ENCODE measurements around the gene LRRC38.

DNA sequence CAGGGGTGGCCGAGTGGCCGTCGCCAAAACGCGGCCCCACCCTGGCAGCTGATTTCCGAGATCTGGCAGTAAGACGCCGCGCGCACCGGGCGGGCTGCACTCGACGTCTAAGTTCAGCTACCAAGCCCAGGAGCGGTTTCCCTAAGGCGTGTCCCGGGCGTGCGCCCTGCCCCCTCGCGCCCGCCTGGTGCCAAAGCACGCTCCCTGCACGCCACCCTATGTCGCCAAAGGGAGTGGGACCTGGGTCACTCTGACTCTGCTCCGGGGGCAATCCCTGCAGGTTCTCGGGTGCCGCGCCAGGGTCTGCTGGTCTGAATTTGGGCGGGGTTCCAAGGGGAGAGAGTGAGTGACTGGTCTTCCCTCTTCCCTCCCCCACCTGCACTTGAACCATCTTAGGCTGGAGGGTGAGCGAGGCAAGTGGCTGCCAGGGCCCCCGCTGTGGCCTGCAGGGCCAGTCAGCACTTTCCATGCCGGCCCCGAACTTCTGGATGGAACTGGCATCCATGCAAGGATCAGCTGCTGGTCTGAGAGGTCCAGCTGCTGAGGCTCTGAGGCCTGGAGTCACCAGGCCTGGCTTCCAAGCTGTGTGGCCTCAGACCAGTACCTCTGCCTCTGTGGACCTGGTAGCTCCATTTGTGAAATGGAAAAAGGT is at the start of gene LRRC38:
- TF ChIP-seq CTCF (IDR thresholded peaks at IDR 0.05 in 2 of 3, conservative IDR thresholded peaks at IDR 0.05 in 1 of 3; ENCODE audit: control insufficient read depth in 2 of 3, extremely low read depth in 1 of 3, insufficient read depth in 1 of 3, low read depth in 3 of 3, low read length in 3 of 3) (no peak), SIN3A (IDR thresholded peaks at IDR 0.05; ENCODE audit: low read depth, low read length) (no peak), EP300 (IDR thresholded peaks at IDR 0.05; ENCODE audit: borderline replicate concordance in 1 of 2, control insufficient read depth in 1 of 2, low read depth in 2 of 2, low read length in 2 of 2) (no peak), HDAC2 (IDR thresholded peaks at IDR 0.05) (no peak), EZH2 (IDR thresholded peaks at IDR 0.05; ENCODE audit: borderline replicate concordance, control insufficient read depth, low read depth, low read length) (no peak), JUND (IDR thresholded peaks at IDR 0.05; ENCODE audit: low read depth, low read length) (no peak), LARP7 (IDR thresholded peaks at IDR 0.05) (no peak), SREBF2 (IDR thresholded peaks at IDR 0.05; ENCODE audit: low read length) (no peak), NR2C2 (IDR thresholded peaks at IDR 0.05; ENCODE audit: borderline replicate concordance, control insufficient read depth, insufficient read length, low read depth) (no peak), POLR2AphosphoS5 (IDR thresholded peaks at IDR 0.05; ENCODE audit: low read length) (no peak), POLR2A (IDR thresholded peaks at IDR 0.05; ENCODE audit: low read depth, low read length) (no peak)

All from GM12878 (cell line).